GM12878 (cell line): ENCODE measurements around the gene CD209. TPM values are rescaled to one million over a fixed set of nuclear protein-coding genes. Genes with fewer than 3 reads are reported as not detected.

ENCODE experiments used
- ATAC-seq: fragments of 200-7000 bp; cut with Tn5 transposase; 3 replicates; pipeline ENCODE4 v1.9.1; 2020; ENCODE audit warnings: mild to moderate bottlenecking, moderate library complexity
- BruUV-seq: library from RNA; stranded (reverse); fragments of 400-500 nt; replicated peaks from 2 replicates; lab custom pipeline; 2021; lab: Mats Ljungman, UMichigan
- CTCF ChIA-PET: fragments of 300-600 bp; sonication (Branson Sonifier 250); formaldehyde crosslinking; extraction: SDS; loops from one replicate; lab custom pipeline; 2021; ENCODE audit warnings: inconsistent platforms; lab: Yijun Ruan, JAX
- POLR2A ChIA-PET: fragments of 350-600 bp; formaldehyde crosslinking; extraction: SDS; loops from one replicate; lab custom pipeline; 2021; ENCODE audit warnings: inconsistent platforms; lab: Charles Lee
- RAD21 ChIA-PET: fragments of 300-600 bp; sonication (Branson Sonifier 250); formaldehyde crosslinking; loops from one replicate; lab custom pipeline; 2023; ENCODE audit warnings: antibody characterized with exemption; ENCODE audit not compliant: unreplicated experiment; lab: Charles Lee
- SMC1A ChIA-PET: fragments of 300-600 bp; sonication (Branson Sonifier 250); formaldehyde crosslinking; loops from one replicate; lab custom pipeline; 2023; ENCODE audit not compliant: unreplicated experiment, uncharacterized antibody; lab: Charles Lee
- DNase-seq: peaks from one replicate; pipeline ENCODE4 v3.0.0-alpha.2; 2011; ENCODE audit warnings: low read depth, low spot score
- FAIRE-seq: peaks from 3 replicates; lab custom pipeline; 2011; peaks lifted over from hg19 to GRCh38; lab: Jason Lieb, UNC
- H2AFZ ChIP-seq: 2 replicates; pipeline ENCODE4 v1.6.0; 2011; ENCODE audit warnings: low read depth, low read length, control low read depth; ENCODE audit not compliant: control insufficient read depth
- H3K27ac ChIP-seq: 2 replicates; pipeline ENCODE4 v1.5.1; 2011; ENCODE audit warnings: control low read depth; ENCODE audit not compliant: control insufficient read depth, insufficient read depth
- H3K27me3 ChIP-seq, 2 experiments: replicated peaks in 1 of 2; 2 replicates each; pipeline versions ENCODE4 v1.6.0 to v1.6.1; 2011; ENCODE audit warnings: low read length in 1 of 2; ENCODE audit not compliant: control insufficient read depth in 2 of 2, insufficient read depth in 2 of 2
- H3K36me3 ChIP-seq, 2 experiments: 2 replicates each; pipeline ENCODE4 v1.5.1; 2011; ENCODE audit warnings: low read length in 1 of 2; ENCODE audit not compliant: control insufficient read depth in 2 of 2, insufficient read depth in 2 of 2
- H3K4me1 ChIP-seq: 2 replicates; pipeline ENCODE4 v1.6.1; 2011; ENCODE audit warnings: mild to moderate bottlenecking, low read length, moderate library complexity, mixed read lengths; ENCODE audit not compliant: control insufficient read depth, insufficient read depth
- H3K4me2 ChIP-seq: 2 replicates; pipeline ENCODE4 v1.6.0; 2011; ENCODE audit warnings: control low read depth; ENCODE audit not compliant: control insufficient read depth, insufficient read depth
- H3K4me3 ChIP-seq: fragments of 200-600 bp; sonication (generic); 2 replicates; pipeline ENCODE4 v1.5.1; 2016
- H3K79me2 ChIP-seq: 2 replicates; pipeline ENCODE4 v1.6.0; 2011; ENCODE audit warnings: low read length; ENCODE audit not compliant: control insufficient read depth, insufficient read depth
- H3K9ac ChIP-seq: 2 replicates; pipeline ENCODE4 v1.8.0; 2011; ENCODE audit warnings: low read length, control low read depth, mixed read lengths; ENCODE audit not compliant: control insufficient read depth, insufficient read depth
- H3K9me3 ChIP-seq: replicated peaks from 3 replicates; pipeline ENCODE4 v1.5.1; 2011; ENCODE audit warnings: mild to moderate bottlenecking, low read length; ENCODE audit not compliant: control insufficient read depth, insufficient read depth
- H4K20me1 ChIP-seq: 2 replicates; pipeline ENCODE4 v1.6.0; 2011; ENCODE audit not compliant: control insufficient read depth, insufficient read depth
- ASH2L ChIP-seq: fragments of 300-600, 200-600 bp; sonication (generic); IDR thresholded peaks from 2 replicates; pipeline ENCODE4 v1.6.1; 2017; ENCODE audit warnings: low read depth, mild to moderate bottlenecking, borderline replicate concordance
- CBX5 ChIP-seq: sonication (generic); IDR thresholded peaks from 2 replicates; pipeline ENCODE4 v1.6.1; 2016; ENCODE audit warnings: low read depth, moderate library complexity, mild to moderate bottlenecking, inconsistent platforms
- DPF2 ChIP-seq: fragments of 450-650 bp; IDR thresholded peaks from 2 replicates; pipeline ENCODE4 v1.6.1; 2017; ENCODE audit warnings: mild to moderate bottlenecking
- IRF4 ChIP-seq: IDR thresholded peaks from 2 replicates; pipeline ENCODE4 v1.6.1; 2011; ENCODE audit warnings: low read depth, low read length
- MAX ChIP-seq: IDR thresholded peaks from 2 replicates; pipeline ENCODE4 v1.6.1; 2012; ENCODE audit warnings: low read depth, low read length, improper control_type of control experiment
- PKNOX1 ChIP-seq: fragments of 450-650 bp; IDR thresholded peaks from 2 replicates; pipeline ENCODE4 v1.6.1; 2016; ENCODE audit warnings: mild to moderate bottlenecking
- PRDM15 ChIP-seq: fragments of 450-650 bp; formaldehyde crosslinking; IDR thresholded peaks from 2 replicates; pipeline ENCODE4 v1.4.0; 2020; ENCODE audit warnings: mild to moderate bottlenecking, moderate library complexity
- RB1 ChIP-seq: fragments of 450-650 bp; formaldehyde crosslinking; IDR thresholded peaks from 2 replicates; pipeline ENCODE4 v1.6.1; 2017; ENCODE audit warnings: mild to moderate bottlenecking, borderline replicate concordance
- RBBP5 ChIP-seq: fragments of 200-600 bp; sonication (generic); conservative IDR thresholded peaks from 2 replicates; pipeline ENCODE4 v1.6.1; 2016
- RUNX3 ChIP-seq: IDR thresholded peaks from 2 replicates; pipeline ENCODE4 v1.6.1; 2012; ENCODE audit warnings: low read length, inconsistent platforms
- YY1 ChIP-seq: IDR thresholded peaks from 2 replicates; pipeline ENCODE4 v1.6.1; 2011; ENCODE audit warnings: low read depth, mild to moderate bottlenecking, low read length
- WGBS: methylation state at CpG from one replicate; pipeline ENCODE4 v1.1.6; 2016; ENCODE audit warnings: low lambda C conversion rate; ENCODE audit not compliant: insufficient replicate concordance, insufficient coverage; ENCODE audit errors: missing lambda C conversion rate; 5-methylcytosine and 5-hydroxymethylcytosine counted together
- in situ Hi-C: fragments of 300-500 bp; cut with MboI; formaldehyde crosslinking; loops from 9 replicates; pipeline ENCODE4 v1.14.3; 2018; ENCODE audit warnings: mixed read lengths
- intact Hi-C: fragments of 100-400 bp; cut with micrococcal nuclease; formaldehyde crosslinking; loops from one replicate; pipeline ENCODE4 v1.14.2; 2022; ENCODE audit not compliant: unreplicated experiment
- polyA plus RNA-seq, 11 experiments: library from polyadenylated mRNA; depleted of rRNA in 4 of 11; unstranded in 6 of 11; stranded (reverse) in 5 of 11; fragments of >200 nt; fragmentation: Nextera tagmentation in 4 of 11; fragmentation: Illumina TruSeq in 1 of 11; extraction: Ambion mirVana in 4 of 11; extraction: Trizol in 1 of 11; gene quantifications; 1 replicate in 1 of 11; 2 replicates in 10 of 11; pipeline versions ENCODE4 v1.2.1 to v1.2.3, GENCODE V29; 2011 to 2016; ENCODE audit warnings: inconsistent platforms in 2 of 11, missing spikeins in 2 of 11, low read depth in 1 of 11
- total RNA-seq, 4 experiments: library from RNA; depleted of rRNA in 3 of 4; stranded (reverse); fragments of >200 nt in 3 of 4; fragmentation: Illumina TruSeq in 1 of 4; extraction: Trizol in 1 of 4; gene quantifications; 2 replicates each; pipeline versions ENCODE4 v1.2.1 to v1.2.3, GENCODE V29; 2013 to 2021

Gene CD209
- total and polyA plus RNA-seq, 10 of the 15 experiments (the other 5 are each of a cell fraction or from before 2014, with no cell fraction given) = 0.04 to 0.21 (median 0.10) TPM; not detected in 3

GRCh38 chr19:7757358-7757757 is 10.0 kb upstream of the CD209 start (continued):
- TF ChIP-seq MAX (no peak), ASH2L (no peak)
- TF ChIP-seq, all 136 proteins: peak for 0

GRCh38 chr19:7756258-7756657 is 8.9 kb upstream of the CD209 start:
- no TSS peak for BruUV-seq
- in situ Hi-C loops = no loop called here
- POLR2A ChIA-PET = no interaction called here

GRCh38 chr19:7751157-7751783 is 3.9 kb upstream of the CD209 start:
- Histone ChIP-seq H3K4me3 (no peak overlapping the region), H3K9ac (no peak overlapping the region), H4K20me1 (no peaks in the 10 kb centered on the region), H3K4me1 (peaks cover 3% of the 10 kb centered on the region; the same call in 1 of the 2 replicates), H2AFZ (peak overlapping the region; percentile 31), H3K9me3 (peaks cover 13% of the 10 kb centered on the region; the same call in 2 of the 3 replicates), H3K4me2 (0 out of 2 replicates have a peak overlapping the region, but pooled peaks have one; percentile 17), H3K36me3 (no peaks in the 10 kb centered on the region), H3K27me3 (no peaks in the 10 kb centered on the region), H3K27ac (no peak overlapping the region), H3K79me2 (no peaks in the 10 kb centered on the region)
- DNase-seq (peak; percentile 56), FAIRE-seq (no peak), ATAC-seq (peak; percentile 83)
- in situ Hi-C loops (no loop called here), intact Hi-C loops (loop anchor here (5.0 kb wide), 1 partner anchor 59 kb away; no protein-coding TSS in a partner anchor)
- RAD21 ChIA-PET = interaction anchor here (0.6 to 0.8 kb wide), 3 partner anchors 33 to 73 kb away, joined by 3 to 4 read pairs (median 3); no protein-coding TSS in a partner anchor
- POLR2A ChIA-PET = interaction anchor here (0.6 to 0.9 kb wide), 2 partner anchors 46 to 48 kb away, joined by 3 read pairs; no protein-coding TSS in a partner anchor
- WGBS = 7% methylated on average over 12 of the region's 12 CpGs
- no TSS peak for BruUV-seq
- CTCF ChIA-PET = no interaction called here
- SMC1A ChIA-PET = interaction anchor here (0.6 to 1.1 kb wide), 4 partner anchors 12 to 60 kb away, joined by 3 to 4 read pairs (median 4); no protein-coding TSS in a partner anchor
- TF ChIP-seq RB1 (no peak), PRDM15 (CRISPR knock-in tag) (no peak), RUNX3 (peak; percentile 68), PKNOX1 (0 out of 2 replicates have a peak, but pooled peaks have one; percentile 30), IRF4 (0 out of 2 replicates have a peak, but pooled peaks have one; percentile 32), DPF2 (no peak), RBBP5 (no peak)

More at GRCh38 chr19:7756258-7756657, 8.9 kb upstream of the CD209 start:
- FAIRE-seq (no peak), DNase-seq (no peak), ATAC-seq (no peak)
- peaks cover 35% of the 10 kb centered on the region for H3K9me3 ChIP-seq
- intact Hi-C loops = no loop called here
- ChIA-PET SMC1A (no interaction called here), CTCF (no interaction called here), RAD21 (no interaction called here)
- no peak overlapping the region for H2AFZ ChIP-seq
- no peaks in the 10 kb centered on the region for H3K79me2 ChIP-seq
- TF ChIP-seq CBX5 (peak; percentile 90), YY1 (no peak)
- 2% methylated on average over 4 of the region's 4 CpGs for WGBS
- peaks cover 2% of the 10 kb centered on the region; the same call in 1 of the 2 replicates for H3K4me1 ChIP-seq
- H3K27ac ChIP-seq = no peak overlapping the region
- H4K20me1 ChIP-seq = no peaks in the 10 kb centered on the region
- no peak overlapping the region for H3K4me2 ChIP-seq
- H3K9ac ChIP-seq = no peak overlapping the region
- H3K4me3 ChIP-seq = no peak overlapping the region
- no peaks in the 10 kb centered on the region; a peak in 1 of 4 replicates for H3K27me3 ChIP-seq
- H3K36me3 ChIP-seq = no peaks in the 10 kb centered on the region
